NCI-H2107 (cell line): Measurements from ENCODE around the gene PAX6.

Experiments
- DNase-seq: peaks from one replicate; lab custom pipeline; 2025; lab: John Stamatoyannopoulos, UW

Gene PAX6

DNA sequence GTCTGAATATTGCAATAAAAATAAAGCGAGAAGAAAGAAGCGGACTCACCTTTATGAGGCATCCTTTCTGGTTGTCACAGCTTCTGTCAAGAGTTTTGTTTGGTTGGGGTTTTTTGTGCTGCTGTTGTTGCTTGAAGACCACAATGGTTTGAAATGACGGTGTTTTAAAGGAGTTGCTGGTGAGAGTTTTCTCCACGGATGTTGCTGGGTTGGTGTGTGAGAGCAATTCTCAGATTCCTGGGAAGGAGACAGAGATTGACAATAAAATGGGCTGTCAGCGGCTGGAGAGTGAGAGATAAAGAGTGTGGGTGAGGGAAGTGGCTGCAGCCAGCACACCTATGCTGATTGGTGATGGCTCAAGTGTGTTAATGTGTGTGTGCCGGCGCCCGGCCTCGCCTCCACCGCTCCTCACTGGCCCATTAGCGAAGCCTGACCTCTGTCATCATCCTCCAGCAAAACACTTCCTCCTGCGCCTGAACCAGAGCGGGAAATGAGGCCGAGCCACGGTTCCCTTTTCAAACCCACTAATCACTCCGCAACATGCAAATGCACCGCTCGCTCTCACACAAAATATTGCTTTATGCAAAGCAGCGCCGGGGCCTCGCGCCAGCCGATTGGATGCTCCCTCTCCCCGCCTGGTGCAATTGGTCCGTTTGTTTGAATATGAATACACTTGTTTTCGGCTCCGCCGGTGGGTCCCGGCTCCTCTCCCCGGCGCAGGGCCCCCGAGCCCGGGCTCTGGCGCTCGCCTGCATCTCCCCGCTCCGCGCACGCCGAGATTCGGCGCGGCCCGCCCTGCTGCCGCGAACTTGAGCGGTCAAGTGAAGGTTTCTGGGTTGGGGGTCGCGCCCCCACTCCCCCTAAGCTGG, at the start of gene PAX6:
TSS of gene PAX6 (minus strand) at position 544 of the 869 bp plus-strand sequence. CDS start 4,911 bp downstream, outside the sequence.
- DNase-seq, result no peak

GRCh38 chr11:31860391-31860790, 49.3 kb upstream of the PAX6 start:
- DNase-seq, result no peak

DNA sequence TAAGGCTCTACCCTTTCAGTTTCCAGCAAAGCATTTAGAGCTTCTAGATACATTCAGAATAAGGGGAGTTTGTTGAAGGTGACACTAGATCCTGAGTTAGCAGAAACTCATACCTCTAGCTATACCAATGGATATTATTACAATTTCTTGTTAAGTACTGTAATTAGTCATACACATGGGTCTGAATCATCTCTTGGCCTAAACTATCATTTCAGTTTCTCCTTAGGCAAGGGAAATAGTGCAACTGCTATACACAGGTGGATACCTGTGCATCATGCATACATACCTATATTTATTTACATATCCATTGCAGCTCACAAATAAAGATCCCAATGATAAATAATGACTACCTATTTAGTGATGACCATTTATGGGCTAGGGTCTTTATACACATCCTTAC, 45.1 kb upstream of the PAX6 start:
- no peak for DNase-seq

DNA sequence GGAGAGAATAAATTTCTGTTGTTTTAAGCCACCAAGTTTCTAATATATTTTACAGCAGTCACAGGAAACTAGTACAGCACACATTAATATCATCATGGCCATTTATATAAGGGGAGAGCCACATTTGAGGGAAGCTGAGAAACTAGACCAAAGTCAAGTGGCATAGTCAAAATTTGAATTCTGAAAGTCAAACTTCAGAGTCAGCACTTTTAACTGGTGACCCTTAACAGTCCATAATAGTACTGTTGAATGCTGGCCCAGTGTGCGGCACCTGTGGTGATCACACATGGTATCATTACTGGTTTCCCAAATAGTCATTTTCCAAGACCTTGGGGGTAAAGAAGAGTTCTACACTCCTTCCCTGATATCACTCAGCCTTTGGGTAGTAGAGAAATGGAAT, 44.3 kb upstream of the PAX6 start:
- DNase-seq, result no peak

DNA sequence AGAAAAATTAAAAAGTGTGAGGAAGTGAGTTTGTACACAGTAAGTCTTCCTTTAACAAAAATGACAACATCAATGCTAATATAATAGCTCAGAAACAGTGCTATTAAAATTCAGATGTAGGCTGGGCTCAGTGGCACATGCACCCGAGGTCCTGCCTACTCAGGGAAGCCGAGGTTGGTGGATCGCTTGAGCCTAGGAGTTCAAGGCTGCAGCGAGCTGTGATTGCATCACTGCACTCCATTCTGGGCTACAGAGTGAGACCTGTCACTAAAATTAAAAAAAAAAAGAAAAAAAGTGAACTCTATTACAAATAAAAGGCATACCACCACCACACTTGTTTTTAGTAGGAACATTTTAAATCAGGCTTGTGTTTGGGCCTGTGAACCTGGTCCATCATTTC, 39.2 kb upstream of the PAX6 start:
- DNase-seq, result no peak

DNA sequence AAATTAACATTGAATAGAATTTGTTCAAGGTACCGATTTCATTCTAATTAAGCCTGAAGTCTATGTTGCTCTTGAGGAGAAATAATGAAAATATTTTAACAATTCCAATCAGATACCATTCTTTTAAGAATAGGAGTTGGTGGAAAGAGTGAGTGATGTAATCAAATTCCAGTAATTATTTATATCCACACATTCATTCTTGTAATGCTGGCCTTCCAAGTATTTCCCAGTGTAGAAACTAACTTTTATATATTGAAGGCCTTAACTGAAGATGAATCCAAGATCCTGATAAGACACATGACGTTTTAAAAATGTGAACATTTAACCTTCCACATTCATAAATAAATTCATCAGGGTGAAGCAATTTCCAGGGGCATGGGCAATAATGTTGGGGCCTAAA, 36.6 kb upstream of the PAX6 start:
- no peak for DNase-seq

DNA sequence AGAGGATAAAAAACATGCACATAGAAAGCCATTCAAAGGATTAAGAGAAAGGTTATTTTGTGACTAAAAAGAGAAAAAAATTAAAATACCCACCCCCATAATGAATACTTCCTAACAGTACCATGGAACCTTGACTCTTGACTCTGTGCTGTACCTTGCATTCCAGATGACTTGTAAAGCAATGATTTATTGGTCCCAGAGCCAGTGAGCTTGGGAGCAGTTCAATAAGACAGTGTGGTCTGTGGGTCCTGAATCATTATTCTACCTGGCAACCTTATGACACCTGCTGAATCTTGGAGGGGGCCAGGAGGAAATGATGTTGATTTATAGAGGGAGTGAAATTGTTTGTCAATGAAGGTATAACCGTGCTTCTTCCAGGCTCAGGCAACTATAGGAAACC, 34.2 kb upstream of the PAX6 start:
- no peak for DNase-seq

GRCh38 chr11:31844351-31844750, 33.2 kb upstream of the PAX6 start:
- DNase-seq, result no peak

- DNase-seq, result no peak
These were observed 30.3 kb upstream of the PAX6 start for GRCh38 chr11:31841435-31841834.

- no peak for DNase-seq
These were observed 23.1 kb upstream of the PAX6 start for GRCh38 chr11:31834237-31834636.

DNA sequence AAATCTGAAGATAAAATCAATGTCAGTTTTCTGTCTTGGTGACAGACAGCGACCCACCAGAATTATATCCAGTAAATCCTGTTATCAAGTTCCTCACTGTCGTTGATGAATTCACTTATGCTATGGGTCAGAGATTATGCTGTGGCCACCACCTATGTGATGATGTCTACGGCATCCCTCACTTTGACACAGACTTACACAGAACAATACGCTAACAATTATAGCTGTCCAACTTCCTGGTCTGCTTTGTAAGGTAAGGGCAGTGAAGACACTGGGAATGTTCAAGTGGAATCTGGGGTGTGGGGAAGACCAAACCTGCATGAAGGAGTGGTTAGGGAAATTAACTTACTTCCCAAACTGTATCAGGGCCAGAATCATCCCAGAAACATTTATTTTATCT, 19.3 kb upstream of the PAX6 start:
- DNase-seq, result no peak

GRCh38 chr11:31828217-31828616, 17.1 kb upstream of the PAX6 start:
- no peak for DNase-seq

DNA sequence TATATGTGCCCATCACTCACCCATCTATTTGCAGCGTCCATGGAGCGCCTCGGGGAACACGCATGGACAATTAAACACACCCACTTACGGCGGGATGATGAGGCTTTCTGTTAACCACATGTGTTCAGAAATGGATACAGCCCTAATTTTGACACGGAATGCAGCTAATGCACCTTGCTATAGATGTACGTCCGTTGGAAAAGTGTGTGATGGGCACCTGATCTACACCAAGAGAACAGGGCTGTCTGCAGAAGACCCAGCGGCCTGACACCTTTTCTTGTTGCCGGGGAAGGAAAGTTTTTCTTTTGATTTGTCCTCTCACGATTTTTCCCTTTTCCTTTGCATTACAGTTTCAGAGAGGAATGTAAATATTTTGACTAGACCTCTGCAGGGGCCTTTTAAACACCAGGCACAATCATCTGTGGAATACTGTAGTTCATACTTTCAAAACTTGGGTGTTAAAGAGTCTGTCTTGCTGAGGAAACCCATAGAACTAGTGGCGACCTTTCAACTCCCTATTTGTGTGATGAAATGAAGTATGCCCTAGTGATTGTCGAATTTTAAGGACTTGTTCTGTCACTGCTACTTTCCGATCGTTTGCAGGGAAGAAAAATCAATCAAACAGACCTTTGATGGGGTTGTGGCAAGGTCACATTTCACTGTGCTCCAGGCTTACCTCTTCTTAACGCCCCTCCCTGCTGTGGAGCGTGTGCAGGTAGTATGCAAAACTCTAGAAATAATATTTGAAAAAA, 16.5 kb upstream of the PAX6 start:
- no peak for DNase-seq

- DNase-seq, result no peak
These were observed 15.7 kb upstream of the PAX6 start for GRCh38 chr11:31826536-31827438.

GRCh38 chr11:31825838-31826484, 14.8 kb upstream of the PAX6 start:
- DNase-seq, result no peak

DNA sequence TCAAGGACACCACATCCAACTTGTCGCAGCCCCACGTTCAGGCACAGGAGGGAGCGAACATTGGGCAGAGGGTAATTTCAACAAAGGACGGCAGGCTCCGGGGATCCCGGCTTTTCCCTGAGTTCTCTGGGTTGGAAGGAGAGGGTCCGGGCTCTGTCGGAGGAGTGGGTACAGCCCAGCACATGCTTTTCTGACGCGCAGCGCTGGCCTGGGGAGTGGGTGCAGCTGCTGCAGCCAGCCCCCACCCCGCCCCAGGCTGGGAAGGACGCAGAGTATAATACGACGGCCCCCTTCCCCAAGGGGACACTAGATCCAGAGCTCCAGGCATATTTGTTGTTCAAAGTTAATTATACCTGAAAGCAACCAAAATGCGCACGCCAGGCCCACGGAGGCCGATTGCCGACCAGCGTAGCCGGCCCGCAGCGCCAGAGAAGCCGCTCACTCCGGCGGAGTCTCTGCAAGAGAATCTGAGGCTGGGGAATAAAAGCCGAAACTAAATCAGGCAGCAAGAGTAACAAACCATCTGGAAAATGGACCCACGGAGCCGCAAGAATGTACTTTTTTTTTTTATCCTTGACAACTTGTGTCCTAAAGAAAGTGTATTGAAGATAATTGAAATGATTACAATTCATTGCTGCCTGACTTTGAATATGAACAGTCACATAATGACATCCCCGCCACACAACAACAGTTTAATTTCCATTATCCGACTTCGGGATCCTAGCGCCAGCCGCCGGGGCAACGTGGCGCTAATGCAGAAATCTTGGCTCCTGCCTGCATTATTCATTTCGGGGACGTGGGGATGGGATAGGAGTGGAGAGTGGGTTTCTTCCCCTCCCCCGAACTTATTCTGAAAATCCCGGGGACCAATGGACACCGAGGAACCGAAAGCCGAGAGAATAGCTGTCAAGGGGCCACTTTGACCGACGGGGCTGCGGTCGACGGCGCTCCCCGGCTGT, 14.0 kb upstream of the PAX6 start:
- no peak for DNase-seq

DNA sequence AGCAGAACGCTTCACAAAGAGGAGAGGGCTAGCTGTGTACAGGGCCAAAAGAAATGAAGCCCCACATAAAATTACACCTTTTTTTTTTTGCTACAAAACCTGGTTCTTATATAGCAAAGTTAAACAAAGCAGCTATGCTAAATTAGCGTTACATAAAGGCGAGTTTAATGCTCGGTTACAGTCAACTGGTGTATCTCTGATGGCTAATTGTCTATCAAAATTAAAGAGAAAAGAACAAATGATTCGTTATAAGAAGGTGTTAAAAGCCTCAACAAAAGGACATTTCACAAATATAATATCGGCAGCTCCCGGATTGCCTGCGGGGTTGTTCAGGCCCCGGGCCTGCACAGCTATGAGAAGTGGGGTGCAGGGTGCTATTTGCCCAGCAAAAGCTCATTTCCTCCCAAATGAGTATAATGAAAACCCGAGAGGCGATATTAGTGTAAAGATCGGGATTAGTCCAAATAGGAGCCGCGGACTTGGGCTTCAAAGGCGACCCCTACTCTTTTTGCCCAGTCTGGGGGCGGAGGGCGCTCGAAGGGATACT, 13.3 kb upstream of the PAX6 start:
- DNase-seq, result no peak

DNA sequence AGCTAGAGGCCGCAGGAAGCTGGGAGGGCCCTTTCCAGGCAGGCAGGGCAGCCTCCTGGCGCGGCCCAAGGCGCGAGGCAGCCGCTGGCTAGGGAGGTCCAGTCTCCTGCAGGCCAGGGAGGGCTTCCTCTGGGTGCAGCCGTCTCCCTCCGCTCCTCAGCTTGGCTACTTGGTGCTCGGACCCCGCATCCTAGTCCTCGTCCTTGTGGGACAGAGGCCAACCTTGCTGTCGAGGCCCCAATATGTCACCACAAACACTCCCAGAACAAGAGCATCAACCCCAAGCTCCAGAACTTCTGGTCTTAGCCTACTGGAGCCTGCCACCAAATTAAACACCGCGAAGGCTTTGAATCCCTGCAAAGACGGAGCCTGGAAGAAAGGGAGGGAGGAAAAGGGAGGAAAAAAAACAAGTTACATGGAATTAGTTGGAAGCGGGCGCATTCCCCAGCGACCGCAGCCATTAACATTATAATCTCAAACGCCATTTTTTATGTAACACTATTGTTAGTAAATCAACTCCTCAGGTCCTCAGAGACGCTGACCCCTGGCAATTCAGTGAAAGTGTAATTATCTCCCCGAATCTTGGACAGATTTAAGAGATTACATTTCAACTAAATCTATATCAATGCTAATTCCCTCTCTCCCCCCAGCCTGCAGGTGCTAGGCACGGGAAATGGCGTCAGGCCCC, 12.7 kb upstream of the PAX6 start:
- no peak for DNase-seq

DNA sequence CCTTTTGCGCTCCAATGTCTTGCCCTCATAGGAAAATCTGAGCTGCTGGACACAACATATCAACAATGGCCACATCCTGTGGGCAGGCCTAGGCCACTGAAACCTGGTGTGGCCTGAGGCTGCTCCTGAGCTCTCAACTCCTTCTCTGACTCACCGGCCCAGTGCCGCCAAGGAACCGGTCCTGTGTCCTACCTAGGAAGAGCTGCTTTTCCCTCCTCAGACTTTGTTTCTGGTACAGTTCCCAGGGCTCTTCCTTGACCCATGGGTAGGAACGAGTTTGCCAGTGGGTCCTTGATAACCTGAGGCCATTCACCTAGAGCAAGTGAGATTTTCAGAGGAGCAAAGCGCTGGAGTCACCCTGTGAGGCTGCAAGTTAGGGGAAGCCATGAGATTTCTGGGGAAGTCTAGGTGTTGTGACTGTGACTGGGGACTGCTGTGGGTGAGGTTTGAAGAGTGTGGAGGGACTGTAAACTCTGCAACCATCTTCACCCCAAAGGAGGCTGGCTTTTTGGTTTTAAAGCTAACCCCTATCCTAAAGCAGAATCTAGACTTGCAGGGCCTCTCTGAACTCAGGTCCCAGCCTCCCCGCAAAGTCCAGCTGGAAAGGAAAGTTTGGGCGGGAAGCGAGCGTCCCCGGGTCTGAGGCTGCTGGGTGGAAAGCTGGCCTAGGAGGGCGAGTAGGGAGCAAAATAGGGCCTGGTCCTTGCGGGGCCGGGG, 12.0 kb upstream of the PAX6 start:
- no peak for DNase-seq
